Aorta (tissue), 5 donors: ENCODE measurements around the gene TFCP2. TPM values are rescaled to one million over a fixed set of nuclear protein-coding genes. Genes with fewer than 3 reads are reported as not detected.

Experiments used
- ATAC-seq: fragments of 200-7000 bp; cut with Tn5 transposase; one replicate; pipeline ENCODE4 v1.9.1; 2022; ENCODE audit warnings: moderate library complexity; ENCODE audit not compliant: low FRiP score
- DNase-seq, 2 donors: peaks; one replicate each; pipeline ENCODE4 v3.0.0-alpha.2; 2020
- H3K27ac ChIP-seq, 2 donors: one replicate each; pipeline ENCODE4 v1.5.1; 2013; ENCODE audit warnings: low read length in 2 of 2, mild to moderate bottlenecking in 2 of 2, moderate library complexity in 2 of 2, control low read depth in 1 of 2, inconsistent platforms in 1 of 2, low read depth in 1 of 2
- H3K27me3 ChIP-seq, 2 donors: one replicate each; pipeline ENCODE4 v1.6.1; 2013; ENCODE audit warnings: control low read depth in 1 of 2, low read length in 1 of 2, mild to moderate bottlenecking in 1 of 2, moderate library complexity in 1 of 2; ENCODE audit not compliant: insufficient read depth in 2 of 2, control insufficient read depth in 1 of 2
- H3K36me3 ChIP-seq, 2 donors: one replicate each; pipeline ENCODE4 v1.6.1; 2013; ENCODE audit warnings: control low read depth in 1 of 2, low read length in 1 of 2, mild to moderate bottlenecking in 1 of 2; ENCODE audit not compliant: insufficient read depth in 2 of 2, control insufficient read depth in 1 of 2
- H3K4me1 ChIP-seq, 2 donors: one replicate each; pipeline ENCODE4 v1.6.1; 2013; ENCODE audit warnings: low read length in 2 of 2, control low read depth in 1 of 2, mild to moderate bottlenecking in 1 of 2, moderate library complexity in 1 of 2; ENCODE audit not compliant: insufficient read depth in 2 of 2, control insufficient read depth in 1 of 2
- H3K4me3 ChIP-seq, 2 donors: one replicate each; pipeline ENCODE4 v1.5.1; 2013; ENCODE audit warnings: low read length in 2 of 2, control low read depth in 1 of 2, mild to moderate bottlenecking in 1 of 2
- H3K9me3 ChIP-seq: one replicate; pipeline ENCODE4 v1.6.1; 2013; ENCODE audit warnings: mild to moderate bottlenecking, low read length; ENCODE audit not compliant: control insufficient read depth
- WGBS, 2 donors: extraction: QIAGEN DNeasy Blood & Tissue Kit; methylation state at CpG; one replicate each; pipeline ENCODE4 v1.1.7; 2013; 5-methylcytosine and 5-hydroxymethylcytosine counted together
- intact Hi-C, 2 donors: fragments of 100-400 bp; cut with DNase I; formaldehyde crosslinking; loops; one replicate each; pipeline versions ENCODE4 v1.14.2 to v1.15.0; 2022
- polyA plus RNA-seq, 2 donors: library from polyadenylated mRNA; stranded (reverse); fragments of 200-250 nt; gene quantifications; one replicate each; pipeline ENCODE4 v1.2.3, GENCODE V29; 2013
- total RNA-seq, 2 donors: library from RNA; stranded (reverse); fragmentation: NEBNext Ultra II Directional; extraction: Animal tissue kit (Norgen Biotek cat#: 25700); gene quantifications; one replicate each; pipeline ENCODE4 v1.2.1, GENCODE V29; 2021
- donor health status: healthy with polysubstance abuse.
- donor health status: Bipolar disorder and iron deficiency.
- donor health status: DM: no; HTN: no; CAD: no.
- donor health status: DM: no; HTN: no; CAD: no.
- donor health status: DM: yes; HTN: yes; CAD: no.

Gene TFCP2
- total and polyA plus RNA-seq, 4 donors, result 8.9 to 25.4 (median 12.7) TPM

- DNase-seq, result peak in 1 of 2 donors; percentile 44
- H3K4me1 ChIP-seq, result no peaks in the 10 kb centered on the region
- H3K9me3 ChIP-seq, result no peaks in the 10 kb centered on the region
- H3K4me3 ChIP-seq, result no peak overlapping the region
- H3K27me3 ChIP-seq, result no peaks in the 10 kb centered on the region
- no peak for ATAC-seq
- no peak overlapping the region for H3K27ac ChIP-seq
- intact Hi-C loops, result no loop called here
- 86 to 88% methylated on average over 14 of the region's 14 CpGs for WGBS, 2 donors
- H3K36me3 ChIP-seq, result peaks cover 0 to 2% of the 10 kb centered on the region in 2 donors
Observed at GRCh38 chr12:51189790-51190355, 16.9 kb upstream of the TFCP2 start.

DNA sequence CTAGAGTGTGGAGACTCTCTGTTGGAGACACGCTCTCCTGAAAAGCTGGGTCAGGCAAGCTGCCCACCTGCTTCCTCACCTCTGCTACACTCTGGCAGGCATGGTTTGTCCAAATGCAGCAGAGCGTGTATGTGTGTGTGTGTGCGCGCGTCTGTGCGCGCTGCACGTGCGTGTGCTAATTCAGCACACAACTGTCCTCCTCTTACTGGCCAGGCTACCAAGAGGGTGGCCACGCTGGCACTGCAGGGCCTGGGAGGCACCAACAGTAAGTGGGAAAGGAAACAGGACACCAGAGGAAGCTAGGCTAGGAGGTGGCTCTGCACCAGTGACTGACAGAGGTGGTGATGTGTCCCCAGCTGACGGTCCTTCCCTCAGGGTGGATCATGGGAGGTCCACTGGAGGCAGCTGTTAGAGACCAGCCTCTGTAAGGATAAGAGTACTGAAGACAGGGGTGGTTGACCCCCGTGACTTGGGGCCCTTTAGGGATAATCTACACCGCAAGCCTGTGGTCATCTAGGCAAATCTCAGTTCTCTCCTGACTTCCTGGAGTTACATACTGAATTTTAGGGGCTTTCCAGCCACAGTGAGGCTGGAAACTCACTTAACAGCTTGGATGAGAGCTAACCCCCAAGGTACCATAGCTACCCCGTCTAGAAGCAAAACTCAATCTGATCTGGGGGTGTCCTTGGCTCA is 15.6 kb upstream of the TFCP2 start:
- intact Hi-C loops, result no loop called here
- Histone ChIP-seq H3K36me3 (peaks cover 0 to 2% of the 10 kb centered on the region in 2 donors), H3K27ac (no peak overlapping the region), H3K4me1 (no peaks in the 10 kb centered on the region), H3K9me3 (no peaks in the 10 kb centered on the region), H3K4me3 (no peak overlapping the region), H3K27me3 (no peaks in the 10 kb centered on the region)
- WGBS, 2 donors, result 87 to 88% methylated on average over 14 of the region's 14 CpGs
- DNase-seq, result no peak
- ATAC-seq, result no peak

- Histone ChIP-seq H3K4me1 (no peaks in the 10 kb centered on the region), H3K36me3 (peaks cover 0 to 2% of the 10 kb centered on the region in 2 donors), H3K4me3 (no peak overlapping the region), H3K9me3 (no peaks in the 10 kb centered on the region), H3K27ac (no peak overlapping the region), H3K27me3 (no peaks in the 10 kb centered on the region)
- no peak for DNase-seq
- no peak for ATAC-seq
- 56 to 63% methylated on average over 5 of the region's 5 CpGs for WGBS, 2 donors
- intact Hi-C loops, result no loop called here
Observed at GRCh38 chr12:51187370-51187987, 14.5 kb upstream of the TFCP2 start.

DNA sequence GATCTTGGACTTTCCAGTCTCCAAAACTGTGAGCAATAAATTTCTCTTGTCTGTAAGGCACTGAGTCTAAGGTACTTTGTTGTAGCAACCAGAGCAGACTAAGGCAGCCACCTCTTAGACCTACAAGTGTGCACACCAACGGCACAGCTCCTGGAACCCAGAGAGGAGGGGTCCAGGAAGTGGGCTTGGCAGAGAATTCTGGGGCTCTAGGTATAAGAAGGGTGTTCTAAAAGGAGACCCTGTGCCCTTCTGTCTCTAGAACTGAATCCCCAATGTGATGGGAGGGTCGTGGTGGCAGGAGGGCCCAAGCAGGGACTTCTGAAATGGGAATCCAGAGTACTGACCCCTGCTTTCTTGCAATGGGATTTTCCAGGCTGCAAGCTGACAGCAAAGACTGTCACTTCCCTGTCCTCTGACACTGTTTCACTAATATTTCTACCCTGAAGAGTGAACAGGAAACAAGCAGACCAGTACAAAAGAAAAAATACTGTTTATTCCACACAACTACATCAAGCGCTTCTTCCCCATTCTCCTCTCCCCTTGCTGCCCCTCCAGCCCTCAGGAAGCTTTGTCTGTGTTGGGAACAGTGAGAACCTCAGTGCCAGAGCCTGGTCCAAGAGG is 13.6 kb upstream of the TFCP2 start:
- WGBS, 2 donors, result 60 to 61% methylated on average over 3 of the region's 3 CpGs
- ATAC-seq (no peak), DNase-seq (no peak)
- H3K27me3 ChIP-seq, result no peaks in the 10 kb centered on the region
- no peak overlapping the region for H3K27ac ChIP-seq
- intact Hi-C loops, result no loop called here
- no peaks in the 10 kb centered on the region for H3K9me3 ChIP-seq
- peaks cover 0 to 2% of the 10 kb centered on the region in 2 donors for H3K36me3 ChIP-seq
- no peaks in the 10 kb centered on the region for H3K4me1 ChIP-seq
- no peak overlapping the region for H3K4me3 ChIP-seq

DNA sequence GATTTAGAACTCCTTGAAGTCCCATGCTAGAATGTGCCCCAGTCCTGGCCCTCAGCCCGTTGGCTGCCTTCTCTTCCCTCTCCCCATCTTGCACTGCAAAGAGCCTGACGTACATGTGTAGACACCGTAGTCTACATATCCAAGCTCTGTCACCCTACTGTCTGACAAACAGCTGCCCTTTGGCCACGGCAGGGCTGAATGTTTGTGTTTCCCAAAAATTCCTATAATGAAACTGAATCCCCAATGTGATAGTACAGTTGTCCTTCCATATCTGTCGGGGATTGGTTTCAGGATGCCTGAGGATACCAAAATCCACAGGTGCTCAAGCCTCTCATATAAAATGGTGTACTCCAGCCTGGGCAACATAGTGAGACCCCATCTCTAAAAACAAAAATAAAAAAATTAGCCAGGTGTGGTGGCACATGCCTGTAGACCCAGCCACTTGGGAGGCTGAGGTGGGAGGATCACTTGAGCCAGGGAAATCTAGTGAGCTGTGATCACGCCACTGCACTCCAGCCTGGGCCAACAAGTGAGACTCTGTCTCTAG is 12.3 kb upstream of the TFCP2 start:
- Histone ChIP-seq H3K9me3 (no peaks in the 10 kb centered on the region), H3K27me3 (no peaks in the 10 kb centered on the region), H3K27ac (no peak overlapping the region), H3K36me3 (peaks cover 0 to 2% of the 10 kb centered on the region in 2 donors), H3K4me3 (no peak overlapping the region), H3K4me1 (no peaks in the 10 kb centered on the region)
- DNase-seq (no peak), ATAC-seq (no peak)
- intact Hi-C loops, result no loop called here
- WGBS, 2 donors, result 74 to 75% methylated on average over 6 of the region's 6 CpGs

GRCh38 chr12:51183816-51184215 is 10.9 kb upstream of the TFCP2 start:
- H3K27ac ChIP-seq, result no peak overlapping the region
- H3K36me3 ChIP-seq, result no peaks in the 10 kb centered on the region
- no peaks in the 10 kb centered on the region for H3K4me1 ChIP-seq
- intact Hi-C loops, result no loop called here
- H3K27me3 ChIP-seq, result no peaks in the 10 kb centered on the region
- H3K9me3 ChIP-seq, result no peaks in the 10 kb centered on the region
- 37 to 40% methylated on average over 3 of the region's 3 CpGs for WGBS, 2 donors
- no peak overlapping the region for H3K4me3 ChIP-seq
- ATAC-seq (no peak), DNase-seq (no peak)

DNA sequence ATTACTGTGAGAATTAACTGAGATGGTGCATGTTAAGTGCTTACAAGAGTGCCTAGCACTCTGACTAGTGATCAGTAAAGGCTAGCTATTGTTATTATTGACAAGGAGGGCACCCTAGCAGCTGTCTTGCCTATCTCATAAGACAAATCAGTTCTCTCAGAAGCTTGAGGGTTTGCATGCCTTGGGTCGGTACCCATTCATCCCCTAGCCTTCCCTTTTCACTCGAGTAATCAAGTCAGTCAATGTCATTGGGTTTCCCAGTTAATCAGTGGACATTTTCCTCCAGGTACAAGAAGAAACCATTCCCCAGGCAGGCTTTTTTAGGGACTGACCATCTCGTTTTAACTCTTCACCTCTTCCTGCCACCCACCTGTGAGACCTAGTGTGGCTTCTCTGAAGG is 10.4 kb upstream of the TFCP2 start:
- WGBS, 2 donors, result 82 to 85% methylated on average over 3 of the region's 3 CpGs

DNA sequence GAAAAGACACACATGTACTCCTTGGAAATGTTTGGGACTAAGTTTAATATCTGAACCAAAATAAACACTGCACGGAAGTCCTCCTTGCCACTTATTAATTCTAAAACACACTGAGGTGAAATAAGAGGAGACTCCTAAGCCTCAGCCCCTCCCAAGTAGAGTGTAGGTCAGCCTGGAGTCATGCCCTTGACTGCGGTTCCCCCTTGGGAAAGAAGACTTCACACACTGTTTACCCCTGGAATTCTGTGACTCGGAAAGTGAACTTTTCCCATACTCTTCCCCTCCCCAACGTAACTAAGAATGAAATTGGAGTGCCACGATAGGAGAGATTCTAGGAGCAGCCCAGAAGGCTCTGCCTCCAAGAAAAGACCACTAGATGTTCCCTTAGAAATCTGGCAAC is 8.6 kb upstream of the TFCP2 start:
- DNase-seq (no peak), ATAC-seq (no peak)
- WGBS, 2 donors, result 38 to 44% methylated on average over 5 of the region's 5 CpGs
- intact Hi-C loops, result no loop called here
- no peaks in the 10 kb centered on the region for H3K36me3 ChIP-seq
- H3K9me3 ChIP-seq, result no peaks in the 10 kb centered on the region
- no peaks in the 10 kb centered on the region for H3K27me3 ChIP-seq
- H3K4me3 ChIP-seq, result no peak overlapping the region
- no peak overlapping the region for H3K27ac ChIP-seq
- no peaks in the 10 kb centered on the region for H3K4me1 ChIP-seq

More for the DNA sequence above, 10.4 kb upstream of the TFCP2 start:
- no peak overlapping the region for H3K27ac ChIP-seq
- DNase-seq, result no peak
- H3K4me1 ChIP-seq, result no peaks in the 10 kb centered on the region
- no peak for ATAC-seq
- H3K36me3 ChIP-seq, result no peaks in the 10 kb centered on the region
- no peaks in the 10 kb centered on the region for H3K27me3 ChIP-seq
- H3K4me3 ChIP-seq, result no peak overlapping the region
- intact Hi-C loops, result no loop called here
- H3K9me3 ChIP-seq, result no peaks in the 10 kb centered on the region
